Aorta (tissue), 5 donors: ENCODE measurements around the gene ACTN1. TPM values are rescaled to one million over a fixed set of nuclear protein-coding genes. Genes with fewer than 3 reads are reported as not detected.

Source experiments
- ATAC-seq: fragments of 200-7000 bp; cut with Tn5 transposase; one replicate; pipeline ENCODE4 v1.9.1; 2022; ENCODE audit warnings: moderate library complexity; ENCODE audit not compliant: low FRiP score
- DNase-seq, 2 donors: peaks; one replicate each; pipeline ENCODE4 v3.0.0-alpha.2; 2020
- H3K27ac ChIP-seq, 2 donors: one replicate each; pipeline ENCODE4 v1.5.1; 2013; ENCODE audit warnings: low read length in 2 of 2, mild to moderate bottlenecking in 2 of 2, moderate library complexity in 2 of 2, control low read depth in 1 of 2, inconsistent platforms in 1 of 2, low read depth in 1 of 2
- H3K27me3 ChIP-seq, 2 donors: one replicate each; pipeline ENCODE4 v1.6.1; 2013; ENCODE audit warnings: control low read depth in 1 of 2, low read length in 1 of 2, mild to moderate bottlenecking in 1 of 2, moderate library complexity in 1 of 2; ENCODE audit not compliant: insufficient read depth in 2 of 2, control insufficient read depth in 1 of 2
- H3K36me3 ChIP-seq, 2 donors: one replicate each; pipeline ENCODE4 v1.6.1; 2013; ENCODE audit warnings: control low read depth in 1 of 2, low read length in 1 of 2, mild to moderate bottlenecking in 1 of 2; ENCODE audit not compliant: insufficient read depth in 2 of 2, control insufficient read depth in 1 of 2
- H3K4me1 ChIP-seq, 2 donors: one replicate each; pipeline ENCODE4 v1.6.1; 2013; ENCODE audit warnings: low read length in 2 of 2, control low read depth in 1 of 2, mild to moderate bottlenecking in 1 of 2, moderate library complexity in 1 of 2; ENCODE audit not compliant: insufficient read depth in 2 of 2, control insufficient read depth in 1 of 2
- H3K4me3 ChIP-seq, 2 donors: one replicate each; pipeline ENCODE4 v1.5.1; 2013; ENCODE audit warnings: low read length in 2 of 2, control low read depth in 1 of 2, mild to moderate bottlenecking in 1 of 2
- H3K9me3 ChIP-seq: one replicate; pipeline ENCODE4 v1.6.1; 2013; ENCODE audit warnings: mild to moderate bottlenecking, low read length; ENCODE audit not compliant: control insufficient read depth
- WGBS, 2 donors: extraction: QIAGEN DNeasy Blood & Tissue Kit; methylation state at CpG; one replicate each; pipeline ENCODE4 v1.1.7; 2013; 5-methylcytosine and 5-hydroxymethylcytosine counted together
- intact Hi-C, 2 donors: fragments of 100-400 bp; cut with DNase I; formaldehyde crosslinking; loops; one replicate each; pipeline versions ENCODE4 v1.14.2 to v1.15.0; 2022
- polyA plus RNA-seq, 2 donors: library from polyadenylated mRNA; stranded (reverse); fragments of 200-250 nt; gene quantifications; one replicate each; pipeline ENCODE4 v1.2.3, GENCODE V29; 2013
- total RNA-seq, 2 donors: library from RNA; stranded (reverse); fragmentation: NEBNext Ultra II Directional; extraction: Animal tissue kit (Norgen Biotek cat#: 25700); gene quantifications; one replicate each; pipeline ENCODE4 v1.2.1, GENCODE V29; 2021
- donor health status: healthy with polysubstance abuse.
- donor health status: Bipolar disorder and iron deficiency.
- donor health status: DM: no; HTN: no; CAD: no.
- donor health status: DM: no; HTN: no; CAD: no.
- donor health status: DM: yes; HTN: yes; CAD: no.

Gene ACTN1
- total and polyA plus RNA-seq, 4 donors, result 82.0 to 1,590 (median 631) TPM

DNA sequence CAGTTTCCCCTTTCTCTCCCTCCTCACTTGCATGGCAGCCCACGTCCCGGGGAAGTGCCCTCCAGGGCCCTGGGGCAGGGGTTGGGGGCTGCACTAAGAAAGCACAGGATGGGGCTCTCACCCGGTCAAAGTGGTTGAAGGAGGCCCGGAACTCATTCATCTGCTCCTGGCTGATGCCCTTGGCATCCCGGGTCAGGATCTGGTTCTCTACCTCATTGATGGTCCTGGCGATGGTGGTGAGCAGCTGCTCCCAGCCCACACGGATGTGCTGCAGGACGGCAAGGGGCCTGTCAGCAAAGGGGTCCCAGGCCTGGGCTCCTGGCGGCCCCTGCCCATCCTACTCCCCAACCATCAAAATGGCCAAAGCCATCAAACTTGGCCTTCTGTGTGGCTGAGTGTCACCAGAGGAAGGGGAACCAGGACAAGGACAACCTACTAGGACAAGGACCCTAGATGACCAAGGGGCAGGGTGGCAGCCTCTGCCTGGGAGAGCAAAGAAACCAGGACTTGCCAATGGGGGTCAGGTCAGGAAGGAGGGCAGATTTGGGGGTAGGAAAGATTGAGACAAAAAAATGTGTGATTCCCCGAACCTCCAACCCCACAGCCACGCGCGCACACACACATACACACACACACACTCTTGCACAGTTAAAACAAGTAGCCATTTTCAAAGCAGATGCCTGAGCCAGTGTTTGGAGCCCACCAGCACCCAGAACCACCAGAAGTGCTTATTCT lies 99.1 kb downstream of the ACTN1 start:
- Histone ChIP-seq H3K36me3 (peaks cover 17 to 38% of the 10 kb centered on the region in 2 donors), H3K9me3 (no peaks in the 10 kb centered on the region), H3K27ac (no peak overlapping the region), H3K27me3 (no peaks in the 10 kb centered on the region), H3K4me1 (no peaks in the 10 kb centered on the region), H3K4me3 (no peak overlapping the region)
- no peak for DNase-seq
- intact Hi-C loops, result no loop called here
- no peak for ATAC-seq
- 87 to 88% methylated on average over 13 of the region's 13 CpGs for WGBS, 2 donors

DNA sequence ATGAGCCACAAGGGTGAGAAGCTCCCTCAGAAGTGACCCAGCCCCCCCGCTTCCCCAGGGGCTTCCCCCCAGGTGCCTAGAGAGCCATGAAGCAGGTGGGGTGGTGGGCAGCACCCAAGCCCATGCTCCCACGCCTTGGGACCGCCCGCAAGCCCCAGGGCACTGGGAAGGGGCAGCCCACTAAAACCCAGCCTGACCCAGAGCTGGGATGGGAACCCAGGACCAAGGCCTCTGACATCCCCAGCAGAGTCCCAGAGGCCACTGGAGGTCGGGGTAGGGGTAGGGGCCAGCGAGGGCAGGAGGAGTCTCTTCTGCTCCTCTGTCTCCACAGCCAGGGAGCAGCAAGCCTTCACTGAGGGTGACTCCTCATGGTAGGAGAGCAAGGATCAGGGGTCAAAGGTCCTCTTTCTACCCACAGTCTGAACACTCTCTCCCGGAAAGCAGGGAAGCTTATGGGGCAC lies 99.8 kb downstream of the ACTN1 start:
- no peaks in the 10 kb centered on the region for H3K4me1 ChIP-seq
- peaks cover 17 to 36% of the 10 kb centered on the region in 2 donors for H3K36me3 ChIP-seq
- H3K27ac ChIP-seq, result no peak overlapping the region
- intact Hi-C loops, result no loop called here
- H3K4me3 ChIP-seq, result no peak overlapping the region
- ATAC-seq, result no peak
- WGBS, 2 donors, result 89 to 94% methylated on average over 7 of the region's 7 CpGs
- H3K9me3 ChIP-seq, result no peaks in the 10 kb centered on the region
- DNase-seq, result no peak
- H3K27me3 ChIP-seq, result no peaks in the 10 kb centered on the region

DNA sequence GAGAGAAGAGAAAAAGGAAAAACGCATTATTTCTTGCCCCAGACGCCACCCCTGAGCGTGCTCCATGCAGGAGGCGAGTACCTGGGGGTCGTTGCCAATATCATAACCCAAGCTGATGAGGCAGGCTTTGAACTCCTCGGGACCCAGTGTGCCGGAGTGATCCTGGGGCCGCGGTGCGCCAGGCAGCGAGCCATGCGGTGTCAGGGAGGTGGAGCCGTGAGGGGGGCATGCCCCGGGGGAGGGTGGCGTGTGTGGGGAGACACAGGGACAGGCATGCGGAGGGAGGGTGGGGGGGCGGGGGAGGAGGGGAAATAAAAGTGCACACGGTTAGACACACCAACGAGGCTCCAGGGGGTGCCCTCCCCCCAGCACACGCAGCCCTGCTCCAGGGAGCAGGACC lies 100.2 kb downstream of the ACTN1 start:
- Histone ChIP-seq H3K4me1 (no peaks in the 10 kb centered on the region), H3K27me3 (no peaks in the 10 kb centered on the region), H3K36me3 (peaks cover 13 to 36% of the 10 kb centered on the region in 2 donors), H3K4me3 (no peak overlapping the region), H3K27ac (no peak overlapping the region), H3K9me3 (no peaks in the 10 kb centered on the region)
- ATAC-seq, result no peak
- intact Hi-C loops, result no loop called here
- no peak for DNase-seq
- WGBS, 2 donors, result 71 to 73% methylated on average over 20 of the region's 20 CpGs

DNA sequence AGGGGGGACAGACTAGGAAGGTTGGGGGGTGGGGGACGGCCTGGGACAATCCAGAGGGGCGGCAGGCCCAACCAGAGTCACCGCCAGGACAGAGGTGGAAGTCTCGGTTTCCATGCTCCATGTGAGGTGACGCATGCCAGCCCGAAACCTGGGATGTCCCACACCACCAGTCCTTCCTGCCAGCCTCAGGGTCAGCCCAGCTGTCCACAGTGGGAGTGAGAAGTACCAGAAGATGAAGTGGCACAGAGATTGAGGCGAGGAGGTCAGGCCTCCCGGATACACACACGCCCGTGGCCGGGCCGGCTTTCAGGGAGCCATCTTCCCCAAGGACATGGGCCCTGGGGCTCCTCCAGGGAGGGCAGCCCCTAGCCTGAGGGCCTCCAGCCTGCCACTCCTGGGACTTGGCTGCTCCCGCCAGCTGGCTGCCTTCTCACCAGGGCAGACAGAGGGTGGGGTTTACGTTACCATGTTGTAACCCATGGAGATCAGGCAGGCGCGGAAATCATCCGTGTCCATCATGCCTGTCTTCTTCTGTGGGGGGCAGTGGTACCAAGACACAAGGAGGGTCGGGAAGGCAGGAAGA lies 101.0 kb downstream of the ACTN1 start:
- 76 to 77% methylated on average over 18 of the region's 18 CpGs for WGBS, 2 donors
- Histone ChIP-seq H3K27ac (no peak overlapping the region), H3K36me3 (peaks cover 12 to 39% of the 10 kb centered on the region in 2 donors), H3K9me3 (no peaks in the 10 kb centered on the region), H3K27me3 (no peaks in the 10 kb centered on the region), H3K4me3 (no peak overlapping the region), H3K4me1 (no peaks in the 10 kb centered on the region)
- no peak for DNase-seq
- ATAC-seq, result no peak
- intact Hi-C loops, result no loop called here

DNA sequence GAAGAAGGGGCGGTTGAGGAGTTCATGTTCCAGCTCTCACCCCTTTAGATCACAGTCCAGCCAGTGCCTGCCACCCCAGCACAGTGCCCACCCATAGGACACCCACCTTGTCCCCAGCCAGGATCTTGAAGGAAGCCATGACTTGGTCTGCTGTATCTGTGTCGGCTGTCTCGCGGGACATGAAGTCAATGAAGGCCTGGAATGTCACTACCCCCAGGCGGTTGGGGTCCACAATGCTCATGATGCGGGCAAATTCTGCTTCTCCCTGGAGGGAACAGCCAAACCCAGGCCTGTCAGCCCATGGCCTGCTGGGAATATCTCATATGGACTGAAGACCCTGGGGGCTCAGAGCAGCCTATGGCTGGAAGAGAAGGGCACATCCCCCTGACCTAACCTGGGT lies 102.1 kb downstream of the ACTN1 start:
- Histone ChIP-seq H3K4me3 (no peak overlapping the region), H3K9me3 (no peaks in the 10 kb centered on the region), H3K27ac (no peak overlapping the region), H3K36me3 (peaks cover 15 to 34% of the 10 kb centered on the region in 2 donors), H3K4me1 (no peaks in the 10 kb centered on the region), H3K27me3 (no peaks in the 10 kb centered on the region)
- ATAC-seq (no peak), DNase-seq (no peak)
- intact Hi-C loops, result no loop called here
- WGBS, 2 donors, result 91 to 92% methylated on average over 6 of the region's 6 CpGs

GRCh38 chr14:68874746-68875155 lies 104.4 kb downstream of the ACTN1 start:
- Histone ChIP-seq H3K27ac (no peak overlapping the region), H3K27me3 (no peaks in the 10 kb centered on the region), H3K4me3 (no peak overlapping the region), H3K4me1 (no peaks in the 10 kb centered on the region), H3K9me3 (no peaks in the 10 kb centered on the region), H3K36me3 (peaks cover 19 to 27% of the 10 kb centered on the region in 2 donors)
- 92% methylated on average over 37 of the region's 37 CpGs for WGBS, 2 donors
- DNase-seq, result no peak
- no peak for ATAC-seq
- intact Hi-C loops, result no loop called here

DNA sequence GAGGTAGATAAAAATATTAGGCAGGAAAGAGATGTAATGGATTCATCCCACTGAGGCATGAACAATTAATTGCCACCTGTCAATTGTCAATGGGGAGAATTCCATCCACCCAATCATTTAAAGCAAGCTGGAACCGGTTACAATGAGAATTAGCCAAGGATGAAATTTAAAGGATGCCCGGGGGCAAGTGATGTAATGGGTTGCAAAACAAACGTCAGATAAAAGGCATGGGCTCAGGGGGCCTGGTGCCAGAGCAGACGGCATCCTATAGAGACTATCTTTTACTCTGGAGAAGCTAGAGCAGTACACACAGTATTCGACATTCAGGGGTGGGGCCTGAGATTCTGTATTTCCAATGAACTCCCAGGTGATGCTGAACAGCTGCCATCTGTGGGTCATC lies 105.7 kb downstream of the ACTN1 start:
- DNase-seq (no peak), ATAC-seq (no peak)
- H3K4me1 ChIP-seq, result no peaks in the 10 kb centered on the region
- peaks cover 15 to 17% of the 10 kb centered on the region in 2 donors for H3K36me3 ChIP-seq
- 74 to 79% methylated on average over 5 of the region's 5 CpGs for WGBS, 2 donors
- no peaks in the 10 kb centered on the region for H3K9me3 ChIP-seq
- no peak overlapping the region for H3K27ac ChIP-seq
- H3K27me3 ChIP-seq, result no peaks in the 10 kb centered on the region
- no peak overlapping the region for H3K4me3 ChIP-seq
- intact Hi-C loops, result no loop called here

DNA sequence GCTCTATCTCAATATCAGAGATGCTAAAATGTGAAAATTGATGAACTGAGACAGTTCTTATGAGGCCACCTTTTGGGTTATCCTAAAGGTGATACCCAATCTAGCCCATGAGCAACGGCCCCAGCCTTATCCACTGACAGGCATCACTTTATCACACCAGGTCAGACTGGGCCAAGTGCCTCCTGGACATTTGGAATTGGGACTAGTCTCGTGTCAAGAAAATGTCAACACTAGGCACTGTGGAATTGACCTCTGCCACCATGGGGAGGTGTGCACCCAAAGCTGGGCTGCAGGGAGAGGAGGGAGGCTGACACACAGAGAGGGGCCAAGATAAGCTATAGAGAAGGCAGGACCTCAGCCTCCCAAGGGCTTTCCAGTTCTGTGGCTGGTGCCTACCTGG lies 107.7 kb downstream of the ACTN1 start:
- ATAC-seq (no peak), DNase-seq (no peak)
- no peak overlapping the region for H3K4me3 ChIP-seq
- no peak overlapping the region for H3K27ac ChIP-seq
- intact Hi-C loops, result no loop called here
- no peaks in the 10 kb centered on the region for H3K9me3 ChIP-seq
- H3K4me1 ChIP-seq, result no peaks in the 10 kb centered on the region
- no peaks in the 10 kb centered on the region for H3K27me3 ChIP-seq
- peaks cover 8 to 11% of the 10 kb centered on the region in 2 donors for H3K36me3 ChIP-seq
- WGBS, 2 donors, result 58 to 61% methylated on average over 2 of the region's 2 CpGs

- intact Hi-C loops, result no loop called here
- Histone ChIP-seq H3K9me3 (no peaks in the 10 kb centered on the region), H3K4me1 (no peaks in the 10 kb centered on the region), H3K27me3 (no peaks in the 10 kb centered on the region), H3K4me3 (no peak overlapping the region), H3K36me3 (peaks cover 0 to 5% of the 10 kb centered on the region in 2 donors), H3K27ac (no peak overlapping the region)
- DNase-seq, result no peak
- no peak for ATAC-seq
Observed at GRCh38 chr14:68866991-68867533, 112.0 kb downstream of the ACTN1 start.
